BE2C (cell line): ENCODE data around the gene AGPAT3.
A peak's percentile ranks its signal among the peaks of the same experiment; 100 is the strongest.

Source experiments
- DNase-seq: peaks from one replicate; pipeline ENCODE4 v3.0.0-alpha.2; 2020
- H3K27me3 ChIP-seq: fragments of 250-450 bp; sonication (Bioruptor Pico); 2 replicates; pipeline ENCODE4 v1.5.1; 2020; ENCODE audit warnings: mild to moderate bottlenecking
- H3K36me3 ChIP-seq: fragments of 250-450 bp; sonication (Bioruptor Pico); 2 replicates; pipeline ENCODE4 v1.5.1; 2020; ENCODE audit warnings: mild to moderate bottlenecking
- H3K4me1 ChIP-seq: fragments of 250-450 bp; sonication (Bioruptor Pico); 2 replicates; pipeline ENCODE4 v1.5.1; 2020
- H3K4me3 ChIP-seq: 2 replicates; pipeline ENCODE4 v1.5.1; 2011; ENCODE audit warnings: low read depth, low read length
- H3K9me3 ChIP-seq: fragments of 250-450 bp; sonication (Bioruptor Pico); 2 replicates; pipeline ENCODE4 v1.5.1; 2020
- CTCF ChIP-seq: IDR thresholded peaks from 2 replicates; pipeline ENCODE4 v1.5.1; 2012; ENCODE audit warnings: mild to moderate bottlenecking, low read depth, low read length

AGPAT3 gene

GRCh38 chr21:43917515-43918384, 52.7 kb downstream of the AGPAT3 start:
- Histone ChIP-seq H3K27me3 (no peaks in the 10 kb centered on the region), H3K4me1 (peaks cover 7% of the 10 kb centered on the region), H3K4me3 (peak overlapping the region; percentile 77), H3K36me3 (no peaks in the 10 kb centered on the region; the same call in 1 of the 2 replicates), H3K9me3 (no peaks in the 10 kb centered on the region)
- peak; percentile 14; the same call in 1 of the 2 replicates for TF ChIP-seq CTCF
- no peak for DNase-seq

DNA sequence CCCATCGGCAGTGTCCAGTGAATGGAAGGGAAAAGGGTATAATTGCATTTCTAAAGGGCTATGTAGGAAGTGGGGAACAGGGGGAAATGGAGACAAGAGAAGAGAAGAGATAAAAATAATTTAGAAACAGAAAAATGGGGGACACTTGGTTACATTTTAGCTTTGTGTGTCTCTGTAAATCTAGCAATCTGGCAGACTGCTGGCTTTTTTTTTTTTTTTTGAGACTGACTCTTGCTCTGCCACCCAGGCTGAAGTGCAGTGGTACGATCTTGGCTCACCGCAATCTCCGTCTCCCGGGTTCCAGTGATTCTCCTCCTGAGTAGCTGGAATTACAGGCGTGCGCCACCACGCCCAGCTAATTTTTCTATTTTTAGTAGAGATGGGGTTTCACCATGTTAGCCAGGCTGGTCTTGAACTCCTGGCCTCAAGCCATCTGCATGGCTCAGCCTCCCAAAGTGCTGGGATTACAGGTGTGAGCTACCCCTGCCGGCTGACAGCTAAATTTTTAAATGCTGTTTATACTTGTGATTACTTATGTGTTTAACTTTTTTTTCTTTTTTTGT, 53.4 kb downstream of the AGPAT3 start:
- no peak for TF ChIP-seq CTCF
- H3K4me1 ChIP-seq: peaks cover 8% of the 10 kb centered on the region

DNA sequence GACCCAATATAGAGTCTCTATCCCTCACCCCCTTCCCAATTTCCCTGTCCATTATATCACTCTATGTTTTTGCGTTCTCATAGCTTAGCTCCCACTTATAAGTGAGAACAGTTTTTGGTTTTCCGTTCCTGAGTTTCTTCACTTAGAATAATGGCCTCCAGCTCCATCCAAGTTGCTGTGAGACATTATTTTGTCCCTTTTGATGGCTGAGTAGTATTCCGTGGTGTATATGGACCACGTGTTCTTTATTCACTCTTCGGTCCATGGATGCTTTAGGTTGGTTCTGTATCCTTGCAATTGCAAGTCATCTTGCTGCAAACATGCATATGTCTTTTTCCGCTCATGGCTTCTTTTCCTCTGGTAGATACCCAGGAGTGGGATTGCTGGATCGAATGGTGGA, 54.3 kb downstream of the AGPAT3 start:
- H3K36me3 ChIP-seq: no peaks in the 10 kb centered on the region; the same call in 1 of the 2 replicates
- no peaks in the 10 kb centered on the region for H3K27me3 ChIP-seq
- DNase-seq: no peak
- H3K4me3 ChIP-seq: no peak overlapping the region
- peaks cover 8% of the 10 kb centered on the region for H3K4me1 ChIP-seq
- TF ChIP-seq CTCF: no peak
- H3K9me3 ChIP-seq: no peaks in the 10 kb centered on the region

More for the DNA sequence above, 53.4 kb downstream of the AGPAT3 start:
- no peak for DNase-seq
- Histone ChIP-seq H3K27me3 (no peaks in the 10 kb centered on the region), H3K36me3 (no peaks in the 10 kb centered on the region; the same call in 1 of the 2 replicates), H3K4me3 (no peak overlapping the region), H3K9me3 (no peaks in the 10 kb centered on the region)

- no peak for TF ChIP-seq CTCF
- Histone ChIP-seq H3K9me3 (no peaks in the 10 kb centered on the region), H3K4me1 (peaks cover 8% of the 10 kb centered on the region), H3K36me3 (no peaks in the 10 kb centered on the region; the same call in 1 of the 2 replicates), H3K4me3 (no peak overlapping the region), H3K27me3 (no peaks in the 10 kb centered on the region)
- peak; percentile 29 for DNase-seq
Observed at GRCh38 chr21:43919871-43920801, 55.1 kb downstream of the AGPAT3 start.

GRCh38 chr21:43921571-43921978, 56.6 kb downstream of the AGPAT3 start:
- Histone ChIP-seq H3K9me3 (no peaks in the 10 kb centered on the region), H3K4me1 (peaks cover 8% of the 10 kb centered on the region), H3K36me3 (no peaks in the 10 kb centered on the region; the same call in 1 of the 2 replicates), H3K27me3 (no peaks in the 10 kb centered on the region), H3K4me3 (no peak overlapping the region)
- no peak for TF ChIP-seq CTCF
- no peak for DNase-seq
